CD14-positive monocyte (primary cell): ENCODE measurements around the gene WFIKKN2. TPM values are rescaled to one million over a fixed set of nuclear protein-coding genes. Genes with fewer than 3 reads are reported as not detected.

Source experiments
- DNase-seq, 3 donors: peaks; one replicate each; pipeline ENCODE4 v3.0.0-alpha.2; 2011 to 2022
- H2AFZ ChIP-seq: 2 replicates; pipeline ENCODE4 v1.6.0; 2012; ENCODE audit warnings: mild to moderate bottlenecking, low read depth, low read length, inconsistent platforms; ENCODE audit not compliant: insufficient read depth, poor library complexity, severe bottlenecking
- H3K27ac ChIP-seq, 2 donors: 1 replicate in 1 of 2; 2 replicates in 1 of 2; pipeline ENCODE4 v1.5.1; 2012 to 2013; ENCODE audit warnings: low read length in 2 of 2, control low read depth in 1 of 2, inconsistent platforms in 1 of 2, low read depth in 1 of 2, mild to moderate bottlenecking in 1 of 2
- H3K27me3 ChIP-seq, 2 donors: one replicate each; pipeline versions ENCODE4 v1.6.0 to v1.6.1; 2011 to 2013; ENCODE audit warnings: low read length in 2 of 2; ENCODE audit not compliant: control insufficient read depth in 2 of 2, insufficient read depth in 2 of 2
- H3K36me3 ChIP-seq, 2 donors: replicated peaks in 1 of 2; 1 replicate in 1 of 2; 2 replicates in 1 of 2; pipeline versions ENCODE4 v1.5.1 to v1.6.1; 2012 to 2013; ENCODE audit warnings: low read length in 2 of 2, control low read depth in 1 of 2, inconsistent platforms in 1 of 2, mild to moderate bottlenecking in 1 of 2; ENCODE audit not compliant: insufficient read depth in 2 of 2, control insufficient read depth in 1 of 2
- H3K4me1 ChIP-seq, 2 donors: 1 replicate in 1 of 2; 2 replicates in 1 of 2; pipeline versions ENCODE4 v1.5.1 to v1.6.1; 2012 to 2013; ENCODE audit warnings: low read length in 2 of 2, control low read depth in 1 of 2, inconsistent platforms in 1 of 2, mild to moderate bottlenecking in 1 of 2, moderate library complexity in 1 of 2; ENCODE audit not compliant: insufficient read depth in 2 of 2, control insufficient read depth in 1 of 2
- H3K4me2 ChIP-seq: replicated peaks from 2 replicates; pipeline ENCODE3; 2012; ENCODE audit warnings: low read length, moderate library complexity, mild to moderate bottlenecking; ENCODE audit not compliant: poor library complexity, severe bottlenecking; ENCODE audit errors: extremely low read depth
- H3K4me3 ChIP-seq, 3 experiments: fragments of 200-600 bp in 1 of 3; sonication (generic) in 1 of 3; replicated peaks in 1 of 3; 1 replicate in 2 of 3; 2 replicates in 1 of 3; pipeline ENCODE4 v1.5.1; 2011 to 2013; ENCODE audit warnings: low read length in 3 of 3, mild to moderate bottlenecking in 3 of 3, control low read depth in 2 of 3, low read depth in 2 of 3, inconsistent platforms in 1 of 3, moderate library complexity in 1 of 3
- H3K79me2 ChIP-seq: 2 replicates; pipeline ENCODE4 v1.6.0; 2012; ENCODE audit warnings: mild to moderate bottlenecking, control low read depth, inconsistent platforms, low read length, moderate library complexity; ENCODE audit not compliant: insufficient read depth
- H3K9ac ChIP-seq: 2 replicates; pipeline ENCODE4 v1.6.0; 2017; ENCODE audit warnings: low read length, mild to moderate bottlenecking; ENCODE audit not compliant: insufficient read depth, poor library complexity, severe bottlenecking
- H3K9me3 ChIP-seq, 2 donors: replicated peaks in 1 of 2; 1 replicate in 1 of 2; 2 replicates in 1 of 2; pipeline versions ENCODE4 v1.5.1 to v1.6.1; 2012 to 2013; ENCODE audit warnings: low read length in 2 of 2, control low read depth in 1 of 2; ENCODE audit not compliant: control insufficient read depth in 1 of 2, insufficient read depth in 1 of 2
- H4K20me1 ChIP-seq: 2 replicates; pipeline ENCODE4 v1.6.0; 2012; ENCODE audit warnings: mild to moderate bottlenecking, low read length, control low read depth, moderate library complexity; ENCODE audit not compliant: insufficient read depth
- H3K27ac Mint-ChIP-seq, 7 donors: one replicate each; pipeline ENCODE4 v1.8.0; 2020; ENCODE audit warnings: mild to moderate bottlenecking in 7 of 7, mixed read lengths in 7 of 7, moderate library complexity in 6 of 7, inconsistent platforms in 2 of 7
- H3K27me3 Mint-ChIP-seq, 3 donors: one replicate each; pipeline ENCODE4 v1.8.0; 2021 to 2022; ENCODE audit warnings: low read depth in 3 of 3, mild to moderate bottlenecking in 3 of 3, mixed read lengths in 3 of 3, moderate library complexity in 3 of 3, inconsistent platforms in 1 of 3
- H3K36me3 Mint-ChIP-seq, 2 donors: one replicate each; pipeline ENCODE4 v1.8.0; 2020; ENCODE audit warnings: mixed read lengths in 2 of 2, inconsistent platforms in 1 of 2, mild to moderate bottlenecking in 1 of 2
- H3K4me1 Mint-ChIP-seq: one replicate; pipeline ENCODE4 v1.8.0; 2020; ENCODE audit warnings: mild to moderate bottlenecking, mixed read lengths
- H3K4me3 Mint-ChIP-seq, 2 donors: one replicate each; pipeline ENCODE4 v1.8.0; 2020; ENCODE audit warnings: mild to moderate bottlenecking in 2 of 2, mixed read lengths in 2 of 2, moderate library complexity in 1 of 2
- H3K9me3 Mint-ChIP-seq, 7 donors: one replicate each; pipeline ENCODE4 v1.8.0; 2020 to 2022; ENCODE audit warnings: mixed read lengths in 7 of 7, mild to moderate bottlenecking in 6 of 7, moderate library complexity in 6 of 7, inconsistent platforms in 2 of 7
- CTCF ChIP-seq: fragments of 200-600 bp; IDR thresholded peaks from one replicate; pipeline ENCODE4 v1.8.0; 2022; ENCODE audit warnings: antibody characterized with exemption, mild to moderate bottlenecking
- WGBS: methylation state at CpG from one replicate; pipeline ENCODE4 v1.1.5; 2013; ENCODE audit warnings: missing lambda C conversion rate; ENCODE audit not compliant: insufficient coverage; 5-methylcytosine and 5-hydroxymethylcytosine counted together
- intact Hi-C, 2 donors: fragments of 100-400 bp; cut with micrococcal nuclease; formaldehyde crosslinking; loops; one replicate each; pipeline versions ENCODE4 v1.15.0 to v1.15.1; 2023
- polyA plus RNA-seq, 3 donors: library from polyadenylated mRNA; depleted of rRNA in 1 of 3; unstranded in 2 of 3; stranded (reverse) in 1 of 3; fragments of 300-500 nt in 2 of 3; fragments of >200 nt in 1 of 3; fragmentation: Illumina TruSeq in 2 of 3; gene quantifications; 1 replicate in 2 of 3; 2 replicates in 1 of 3; pipeline ENCODE4 v1.2.3, GENCODE V29; 2012 to 2021

Gene WFIKKN2
- polyA plus RNA-seq, 3 donors: 0.03 TPM; not detected in 2

GRCh38 chr17:50813583-50813982 is 21.8 kb upstream of the WFIKKN2 start:
- H3K4me3 Mint-ChIP-seq: no peak overlapping the region
- no peaks in the 10 kb centered on the region for H3K9me3 ChIP-seq
- peaks cover 10 to 12% of the 10 kb centered on the region in 2 donors for H3K4me1 ChIP-seq
- no peak overlapping the region for H2AFZ ChIP-seq
- no peak overlapping the region for H3K4me3 ChIP-seq
- no peaks in the 10 kb centered on the region for H3K79me2 ChIP-seq
- H3K9ac ChIP-seq: no peak overlapping the region
- no peaks in the 10 kb centered on the region for H3K36me3 Mint-ChIP-seq
- peaks cover 16% of the 10 kb centered on the region for H3K4me1 Mint-ChIP-seq
- H3K9me3 Mint-ChIP-seq: peaks cover 0 to 3% (median 0%) of the 10 kb centered on the region in 7 donors
- no peak overlapping the region for H3K27ac ChIP-seq
- H3K4me2 ChIP-seq: no peak overlapping the region
- no peak for TF ChIP-seq CTCF
- H3K27me3 ChIP-seq: no peaks in the 10 kb centered on the region
- H3K27ac Mint-ChIP-seq: no peak overlapping the region
- no peaks in the 10 kb centered on the region for H4K20me1 ChIP-seq
- peaks cover 5 to 7% (median 5%) of the 10 kb centered on the region in 3 donors for H3K27me3 Mint-ChIP-seq
- intact Hi-C loops: no loop called here
- no peaks in the 10 kb centered on the region for H3K36me3 ChIP-seq
- no peak for DNase-seq

DNA sequence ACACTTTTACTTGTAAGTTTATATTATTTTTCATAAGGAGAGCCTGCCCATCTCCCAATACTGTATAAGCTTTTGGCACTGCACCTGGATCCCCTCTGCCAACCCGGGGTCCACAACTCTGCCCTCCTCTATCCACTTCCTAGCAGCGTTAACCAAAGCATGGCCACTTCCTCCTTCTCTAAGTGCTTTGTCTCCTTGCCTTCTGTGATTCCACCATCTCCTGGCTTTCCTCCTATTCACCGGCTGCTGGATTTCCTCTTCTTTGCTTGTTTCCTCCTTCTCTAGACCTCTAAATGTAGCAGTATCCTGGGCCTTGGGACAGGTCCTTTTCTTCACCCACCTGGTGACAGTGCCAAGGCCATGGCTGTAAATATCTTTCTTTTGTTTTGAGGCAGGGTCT is 20.0 kb upstream of the WFIKKN2 start:
- no peaks in the 10 kb centered on the region for H3K36me3 ChIP-seq
- WGBS: 0% methylated on average over 3 of the region's 3 CpGs
- DNase-seq: no peak
- no peaks in the 10 kb centered on the region for H3K9me3 ChIP-seq
- H3K27me3 Mint-ChIP-seq: peaks cover 4 to 10% (median 7%) of the 10 kb centered on the region in 3 donors
- no peaks in the 10 kb centered on the region for H3K79me2 ChIP-seq
- H4K20me1 ChIP-seq: no peaks in the 10 kb centered on the region
- no peak for TF ChIP-seq CTCF
- no peak overlapping the region for H3K9ac ChIP-seq
- intact Hi-C loops: no loop called here
- peak overlapping the region in 1 of 7 donors; percentile 10 for H3K27ac Mint-ChIP-seq
- no peaks in the 10 kb centered on the region for H3K27me3 ChIP-seq
- H3K27ac ChIP-seq: no peak overlapping the region
- no peak overlapping the region for H3K4me3 ChIP-seq
- no peaks in the 10 kb centered on the region for H3K36me3 Mint-ChIP-seq
- peaks cover 10 to 12% of the 10 kb centered on the region in 2 donors for H3K4me1 ChIP-seq
- no peak overlapping the region for H3K4me2 ChIP-seq
- peak overlapping the region in 1 of 2 donors; percentile 54 for H3K4me3 Mint-ChIP-seq
- H3K4me1 Mint-ChIP-seq: peaks cover 21% of the 10 kb centered on the region
- H2AFZ ChIP-seq: no peak overlapping the region
- H3K9me3 Mint-ChIP-seq: peaks cover 0 to 3% (median 0%) of the 10 kb centered on the region in 7 donors
